GM10266 (cell line): Measurements from ENCODE around the gene GRIK3.

Experiments
- DNase-seq: peaks from one replicate; pipeline ENCODE4 v3.0.0; 2012; ENCODE audit errors: extremely low spot score
- TF ChIP-seq, protein P1 (sequence below): IDR thresholded peaks from 2 replicates; pipeline ENCODE4 v1.5.1; 2012; ENCODE audit warnings: mild to moderate bottlenecking, low read depth; ENCODE audit not compliant: control insufficient read depth, insufficient read depth; ENCODE audit errors: missing control alignments

GRIK3 gene

GRCh38 chr1:37037690-37038089 is 3.4 kb upstream of the GRIK3 start:
- DNase-seq = no peak
- TF ChIP-seq, protein P1, sequence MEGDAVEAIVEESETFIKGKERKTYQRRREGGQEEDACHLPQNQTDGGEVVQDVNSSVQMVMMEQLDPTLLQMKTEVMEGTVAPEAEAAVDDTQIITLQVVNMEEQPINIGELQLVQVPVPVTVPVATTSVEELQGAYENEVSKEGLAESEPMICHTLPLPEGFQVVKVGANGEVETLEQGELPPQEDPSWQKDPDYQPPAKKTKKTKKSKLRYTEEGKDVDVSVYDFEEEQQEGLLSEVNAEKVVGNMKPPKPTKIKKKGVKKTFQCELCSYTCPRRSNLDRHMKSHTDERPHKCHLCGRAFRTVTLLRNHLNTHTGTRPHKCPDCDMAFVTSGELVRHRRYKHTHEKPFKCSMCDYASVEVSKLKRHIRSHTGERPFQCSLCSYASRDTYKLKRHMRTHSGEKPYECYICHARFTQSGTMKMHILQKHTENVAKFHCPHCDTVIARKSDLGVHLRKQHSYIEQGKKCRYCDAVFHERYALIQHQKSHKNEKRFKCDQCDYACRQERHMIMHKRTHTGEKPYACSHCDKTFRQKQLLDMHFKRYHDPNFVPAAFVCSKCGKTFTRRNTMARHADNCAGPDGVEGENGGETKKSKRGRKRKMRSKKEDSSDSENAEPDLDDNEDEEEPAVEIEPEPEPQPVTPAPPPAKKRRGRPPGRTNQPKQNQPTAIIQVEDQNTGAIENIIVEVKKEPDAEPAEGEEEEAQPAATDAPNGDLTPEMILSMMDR = no peak

DNA sequence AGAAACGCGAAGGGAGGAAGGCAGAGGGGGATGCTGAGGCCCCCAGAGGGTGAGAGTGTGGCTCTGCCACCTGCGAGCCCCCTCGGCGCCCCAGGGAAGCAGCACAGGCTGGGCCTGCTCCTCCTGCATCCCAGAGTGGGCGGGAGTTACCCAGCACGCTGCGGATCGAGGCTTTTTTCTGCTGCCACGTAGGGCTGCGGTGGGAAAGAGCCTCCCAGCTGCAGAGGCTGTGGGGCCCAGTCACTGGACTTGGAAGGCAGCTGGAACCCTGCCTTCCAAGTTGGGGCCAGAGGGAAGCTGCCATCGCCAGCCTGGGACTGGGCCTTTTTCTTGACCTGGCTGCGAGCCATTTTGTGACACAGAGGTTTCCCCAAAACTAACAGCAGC is 2.3 kb upstream of the GRIK3 start:
- no peak for DNase-seq
- TF ChIP-seq, protein P1 = no peak

- TF ChIP-seq, protein P1 = peak; percentile 18
- DNase-seq = peak; percentile 42
Measured at GRCh38 chr1:37035796-37036666, 1.7 kb upstream of the GRIK3 start.

- no peak for DNase-seq
- TF ChIP-seq, protein P1 = no peak
Measured at GRCh38 chr1:37035014-37035691, 838 bp upstream of the GRIK3 start.

GRCh38 chr1:37033355-37034101 is 787 bp downstream of the GRIK3 start:
- TF ChIP-seq, protein P1 = no peak
- DNase-seq = no peak

GRCh38 chr1:37032660-37033354 is 1.5 kb downstream of the GRIK3 start:
- DNase-seq = no peak

More at GRCh38 chr1:37032660-37033354, 1.5 kb downstream of the GRIK3 start:
- TF ChIP-seq, protein P1 = no peak
